GM19193 (cell line): ENCODE results near the gene LARGE1.

Experiments used
- POLR2A ChIP-seq: IDR thresholded peaks from 4 replicates; pipeline ENCODE4 v1.6.1; 2011; ENCODE audit not compliant: insufficient read depth, insufficient read length; ENCODE audit errors: extremely low read depth

The LARGE1 gene

GRCh38 chr22:33539202-33539901 is 380.9 kb downstream of the LARGE1 start:
- no peak for TF ChIP-seq POLR2A

- TF ChIP-seq POLR2A: no peak
Observed at GRCh38 chr22:33538277-33538885, 381.9 kb downstream of the LARGE1 start.

- no peak for TF ChIP-seq POLR2A
Observed at GRCh38 chr22:33537059-33537458, 383.2 kb downstream of the LARGE1 start.

GRCh38 chr22:33535937-33536875 is 384.1 kb downstream of the LARGE1 start:
- no peak for TF ChIP-seq POLR2A

GRCh38 chr22:33529424-33530113 is 390.7 kb downstream of the LARGE1 start:
- TF ChIP-seq POLR2A: no peak

DNA sequence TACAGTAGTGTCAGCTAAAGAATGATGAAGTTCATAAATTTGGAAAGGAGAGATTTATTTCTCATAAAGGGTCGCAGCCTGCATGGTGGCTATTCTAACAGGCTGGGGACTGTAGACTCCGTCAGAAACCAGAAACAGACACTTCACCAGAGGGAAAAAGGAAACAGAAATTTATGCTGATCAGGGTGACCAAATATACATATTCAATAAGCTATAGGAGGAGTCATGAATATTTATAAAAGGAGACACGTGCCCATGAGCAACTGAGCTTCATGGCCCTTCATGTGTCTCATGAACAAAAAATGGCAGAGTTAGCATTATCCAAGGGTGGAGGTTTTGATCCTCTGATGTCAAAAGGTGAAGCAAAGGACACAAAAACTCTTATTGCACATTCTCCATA is 392.1 kb downstream of the LARGE1 start:
- no peak for TF ChIP-seq POLR2A

- TF ChIP-seq POLR2A: no peak
Observed at GRCh38 chr22:33526434-33527107, 393.7 kb downstream of the LARGE1 start.

GRCh38 chr22:33524511-33525260 is 395.6 kb downstream of the LARGE1 start:
- TF ChIP-seq POLR2A: no peak

DNA sequence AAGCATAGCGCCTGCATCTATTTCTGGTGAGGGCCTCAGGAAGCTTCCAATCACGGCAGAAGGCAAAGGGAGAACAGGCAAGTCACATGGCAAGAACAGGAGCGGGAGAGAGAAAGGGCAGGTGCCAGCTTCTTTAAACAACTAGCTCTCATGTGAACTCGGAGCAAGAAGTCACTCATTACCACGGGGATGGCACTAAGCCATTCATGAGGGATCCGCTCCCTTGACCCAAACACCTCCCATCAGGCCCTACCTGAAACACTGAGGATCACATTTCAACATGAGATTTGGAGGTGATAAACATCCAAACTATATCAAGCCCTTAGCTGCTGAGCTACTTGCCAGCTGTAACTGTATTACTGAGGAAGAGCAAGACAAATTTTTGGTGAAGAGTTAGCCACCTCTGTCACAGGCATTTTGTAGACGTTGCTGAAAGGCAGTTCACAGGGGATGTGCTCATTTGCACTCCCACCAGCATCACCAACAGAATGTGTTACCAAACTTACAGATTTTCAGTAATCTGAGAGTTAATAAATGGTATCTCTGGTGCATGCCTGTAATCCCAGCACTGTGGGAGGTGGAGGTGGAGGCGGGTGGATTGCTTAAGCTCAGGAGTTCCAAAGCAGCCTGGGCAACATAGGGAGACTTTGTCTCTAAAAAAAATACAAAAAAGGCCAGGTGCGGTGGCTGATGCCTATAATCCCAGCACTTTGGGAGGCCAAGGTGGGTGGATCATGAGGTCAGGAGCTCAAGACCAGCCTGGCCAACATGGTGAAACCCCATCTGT is 398.2 kb downstream of the LARGE1 start:
- TF ChIP-seq POLR2A: no peak

DNA sequence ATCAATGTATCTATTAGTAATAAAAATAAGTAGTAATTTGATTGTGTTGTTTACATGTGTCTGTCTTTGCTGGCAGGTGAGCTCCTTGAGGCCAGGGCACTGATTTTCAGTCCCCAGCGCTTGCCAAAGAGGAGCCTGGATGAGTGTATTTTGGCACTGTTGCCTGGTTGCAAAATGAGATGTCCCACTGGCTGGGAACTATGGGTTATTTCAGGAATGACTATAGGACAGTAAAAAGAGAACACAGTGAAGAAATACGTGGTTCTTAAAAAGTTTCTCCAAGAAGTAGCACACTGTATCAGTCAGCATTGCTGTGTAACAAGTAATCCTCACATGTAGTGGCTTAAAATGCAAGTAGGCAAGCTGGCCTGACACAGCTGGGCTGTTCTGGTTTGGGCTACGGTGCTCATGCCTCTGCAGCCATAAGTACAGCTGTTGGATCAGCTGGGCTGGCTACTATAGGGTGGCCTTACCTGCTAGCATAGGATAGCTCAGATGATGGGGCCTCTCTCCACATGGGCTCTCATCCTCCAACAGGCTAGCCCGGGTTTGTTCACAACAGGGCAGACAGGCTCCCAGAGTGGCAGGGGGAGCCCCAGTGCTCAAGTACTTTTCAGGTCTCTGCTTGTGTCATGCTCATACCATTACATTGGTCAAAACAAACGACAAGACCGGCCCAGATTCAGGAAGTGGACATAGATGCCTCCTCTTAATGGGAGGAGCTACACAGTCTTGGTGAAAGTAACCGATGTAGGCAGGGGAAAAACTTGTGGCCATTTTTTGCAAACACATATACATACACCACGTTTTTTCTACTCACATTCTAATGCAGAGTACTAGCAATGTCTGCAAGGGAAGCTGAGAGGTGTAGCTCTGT is 399.1 kb downstream of the LARGE1 start:
- TF ChIP-seq POLR2A: no peak

DNA sequence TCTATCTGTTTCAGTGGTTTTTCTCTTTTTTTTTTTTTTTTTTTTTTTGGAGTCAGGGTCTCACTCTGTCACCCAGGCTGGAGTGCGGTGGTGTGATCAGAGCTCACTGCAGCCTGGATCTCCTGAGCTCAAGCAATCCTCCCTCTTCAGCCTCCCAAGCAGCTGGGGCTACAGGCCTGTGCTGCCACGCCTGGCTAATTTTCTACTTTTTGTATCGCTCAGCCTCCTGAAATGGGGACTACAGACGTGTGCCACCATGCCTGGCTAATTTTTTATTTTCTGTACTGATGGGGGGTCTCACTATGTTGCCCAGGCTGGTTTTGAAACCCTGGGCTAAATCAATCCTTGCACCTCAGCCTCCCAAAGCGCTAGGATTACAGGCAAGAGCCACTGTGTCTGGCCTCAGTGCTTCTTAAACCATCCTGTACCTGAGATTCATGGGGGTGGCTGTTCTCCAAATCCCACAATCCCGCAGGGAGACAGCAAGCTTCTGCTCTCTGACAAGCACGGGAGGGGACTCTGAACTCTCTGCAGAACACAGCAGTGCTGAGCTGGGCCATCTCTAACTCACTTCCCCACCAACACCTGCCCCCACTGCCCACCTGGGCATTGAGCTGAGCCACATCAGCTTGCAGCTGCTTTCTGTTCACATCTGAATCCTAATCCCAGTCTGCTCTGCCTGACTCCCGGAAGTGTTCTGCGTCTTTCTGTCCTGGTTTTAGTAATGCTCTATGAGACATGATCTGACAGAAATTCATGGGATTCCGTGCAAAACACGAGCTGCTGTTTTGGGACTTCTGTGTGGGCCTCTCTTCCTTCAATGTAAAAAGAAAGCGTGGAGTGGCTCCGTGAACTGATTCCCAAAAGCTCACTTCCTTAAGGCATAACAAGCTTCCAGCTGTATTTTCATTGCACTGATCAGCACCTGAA is 400.0 kb downstream of the LARGE1 start:
- no peak for TF ChIP-seq POLR2A
